SIG-M5 treated with dmso at 0.1 percent for 504 hours (cell line): ENCODE results near the gene CNOT1.
"Not testable (repeated sequence)": the region's sequence is repeated elsewhere in the genome, so short reads cannot be mapped to it uniquely, and the experiment has no call there.

Source experiments
- DNase-seq: peaks from one replicate; lab custom pipeline; 2025; ENCODE audit not compliant: unreplicated experiment; lab: John Stamatoyannopoulos, UW

CNOT1 gene

DNA sequence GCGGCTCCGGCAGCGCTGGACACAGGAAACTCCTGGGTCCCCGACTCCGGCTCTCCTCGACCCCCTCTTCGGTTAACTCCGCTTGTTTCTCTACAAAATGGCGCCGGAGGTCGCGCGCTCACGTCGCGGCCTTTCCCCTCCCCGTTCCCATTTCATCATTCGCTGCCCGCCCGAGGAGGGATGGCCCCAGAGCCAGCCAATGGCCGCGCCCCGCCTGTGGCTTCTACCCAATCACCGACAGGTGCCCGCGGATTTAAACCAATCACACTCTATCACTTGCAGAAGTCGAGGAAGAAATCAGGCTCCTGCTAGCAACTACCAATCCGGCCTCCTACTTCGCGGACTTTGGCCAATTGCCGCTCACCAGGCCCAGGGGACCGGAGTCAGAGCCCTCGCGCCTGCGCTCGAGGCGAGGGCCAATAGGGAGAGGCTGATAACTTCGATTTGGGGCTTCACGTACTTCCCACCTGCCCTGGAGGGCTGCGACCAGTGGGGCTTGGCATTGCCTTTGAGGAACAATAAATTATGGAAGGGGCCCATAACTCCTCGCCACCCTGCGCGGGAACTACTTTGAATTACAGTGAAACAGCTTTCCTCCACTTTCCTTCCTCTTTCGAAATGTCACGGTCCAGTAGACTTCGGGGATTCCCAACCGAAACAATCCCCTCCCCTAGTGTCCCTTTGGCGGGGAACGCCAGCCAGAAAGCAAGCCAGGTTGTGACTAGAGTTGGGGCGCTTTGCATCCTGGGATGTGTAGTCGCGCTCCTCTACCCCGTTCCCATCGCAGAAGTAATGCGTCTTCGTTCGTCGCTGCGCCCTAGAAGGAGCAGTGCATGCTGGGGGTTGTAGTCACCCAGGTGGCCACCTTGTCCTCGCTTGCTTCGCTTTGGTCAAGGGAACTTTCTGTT is at the start of gene CNOT1:
Gene CNOT1, minus strand, starts transcription at position 94 of the 908 bp plus-strand sequence. CDS start 30,489 bp downstream, outside the sequence.
- peak; percentile 99 for DNase-seq

GRCh38 chr16:58678716-58679115 is 49.1 kb upstream of the CNOT1 start:
- peak; percentile 19 for DNase-seq

GRCh38 chr16:58678269-58678668 is 48.6 kb upstream of the CNOT1 start:
- DNase-seq = no peak

GRCh38 chr16:58670946-58671583 is 41.4 kb upstream of the CNOT1 start:
- no peak for DNase-seq

GRCh38 chr16:58670177-58670576 is 40.6 kb upstream of the CNOT1 start:
- DNase-seq = no peak

- no peak for DNase-seq
Measured at GRCh38 chr16:58665200-58665599, 35.6 kb upstream of the CNOT1 start.

GRCh38 chr16:58661199-58661830 is 31.7 kb upstream of the CNOT1 start:
- DNase-seq = peak; percentile 72

DNA sequence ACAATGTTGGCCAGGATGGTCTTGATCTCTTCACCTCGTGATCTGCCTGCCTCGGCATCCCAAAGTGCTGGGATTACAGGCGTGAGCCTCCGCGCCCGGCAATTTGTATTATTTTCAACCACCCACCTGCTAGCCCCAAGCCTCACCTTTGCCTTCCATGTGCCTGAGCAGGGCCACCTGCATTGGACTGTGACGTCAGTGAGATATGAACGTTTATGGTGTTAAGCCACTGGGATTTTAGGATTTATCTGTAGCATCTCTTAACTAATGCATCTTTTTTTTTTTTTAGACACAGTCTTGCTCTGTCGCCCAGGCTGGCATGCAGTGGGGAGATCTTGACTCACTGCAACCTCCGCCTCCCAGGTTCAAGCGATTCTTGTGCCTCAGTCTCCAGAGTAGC is 30.3 kb upstream of the CNOT1 start:
- DNase-seq = not testable (repeated sequence)

DNA sequence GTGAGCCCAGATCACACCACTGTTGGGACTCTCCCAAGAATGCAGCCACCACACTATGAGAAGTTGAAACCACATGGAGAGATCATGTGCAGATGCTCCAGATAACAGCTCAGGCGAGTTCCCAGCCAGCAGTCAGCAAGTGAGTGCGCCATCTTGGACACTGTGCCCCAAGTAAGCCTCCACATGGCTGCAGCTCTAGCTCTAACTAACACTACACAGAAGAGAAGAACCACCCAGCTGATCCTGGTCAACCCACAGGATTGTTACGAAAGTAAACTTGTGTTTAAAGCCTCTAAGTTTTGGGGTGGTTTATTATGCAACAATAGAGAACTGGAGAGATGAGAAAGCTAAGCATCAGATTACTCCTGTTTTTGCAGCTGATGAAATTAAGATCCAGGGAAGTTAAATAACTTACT is 29.2 kb upstream of the CNOT1 start:
- peak; percentile 77 for DNase-seq

DNA sequence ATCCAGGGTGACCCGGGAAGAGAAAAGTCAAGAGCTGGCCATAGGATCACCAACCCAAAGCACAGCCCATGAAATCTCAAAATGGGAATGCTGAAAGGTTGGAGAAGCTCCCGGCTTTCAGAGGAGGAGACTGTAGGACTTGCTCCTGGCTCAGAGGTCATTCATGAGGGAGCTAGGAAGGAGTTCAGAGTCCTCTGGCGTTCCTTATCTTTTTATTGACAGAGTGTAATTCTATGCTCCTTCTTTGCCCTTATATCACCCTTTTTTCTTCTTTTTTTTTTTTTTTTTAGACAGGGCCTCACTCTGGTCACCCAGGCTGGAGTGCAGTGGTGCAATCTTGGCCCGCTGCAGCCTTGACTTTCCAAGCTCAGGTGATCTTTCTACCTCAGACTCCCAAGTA is 27.3 kb upstream of the CNOT1 start:
- no peak for DNase-seq

- no peak for DNase-seq
Measured at GRCh38 chr16:58655215-58655596, 25.6 kb upstream of the CNOT1 start.

GRCh38 chr16:58654560-58655214 is 25.1 kb upstream of the CNOT1 start:
- DNase-seq = no peak

- no peak for DNase-seq
Measured at GRCh38 chr16:58652741-58653140, 23.1 kb upstream of the CNOT1 start.

DNA sequence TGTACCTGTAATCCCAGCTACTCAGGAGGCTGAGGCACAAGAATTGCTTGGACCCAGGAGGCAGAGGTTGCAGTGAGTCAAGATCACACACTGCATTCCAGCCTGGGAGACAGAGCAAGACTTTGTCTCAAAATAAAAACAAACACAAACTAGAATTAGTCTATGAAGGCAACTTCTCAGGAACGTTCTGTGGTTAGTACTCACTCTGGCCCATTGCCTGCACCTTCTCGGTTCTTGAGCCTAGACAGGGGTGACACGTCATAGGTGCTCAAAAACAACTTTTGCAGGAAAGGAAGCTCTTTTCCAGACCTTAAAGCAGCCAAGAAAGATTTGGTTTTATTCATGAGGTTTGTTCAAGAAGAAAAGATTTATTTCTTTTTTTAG is 22.3 kb upstream of the CNOT1 start:
- no peak for DNase-seq

DNA sequence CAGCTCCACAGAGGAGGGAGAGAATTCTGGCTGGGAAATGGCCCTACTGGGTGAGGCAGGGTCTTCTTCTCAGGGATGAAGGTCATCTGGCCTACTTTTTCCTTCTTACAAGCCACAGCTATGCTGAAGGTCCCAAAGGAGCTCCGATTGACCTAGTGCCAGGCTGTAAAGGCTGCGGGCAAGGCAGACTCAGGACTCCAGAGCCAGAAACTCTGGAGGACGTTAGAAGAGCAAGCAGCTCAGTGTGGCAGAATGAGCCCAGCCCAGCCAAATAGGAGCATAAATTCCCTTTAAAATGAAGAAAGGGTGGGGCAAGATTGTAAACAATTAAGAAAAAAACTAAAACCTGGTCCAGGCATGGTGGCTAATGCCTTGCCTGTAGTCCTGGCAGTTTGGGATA is 20.1 kb upstream of the CNOT1 start:
- DNase-seq = no peak

GRCh38 chr16:58647107-58647506 is 17.5 kb upstream of the CNOT1 start:
- DNase-seq = no peak

DNA sequence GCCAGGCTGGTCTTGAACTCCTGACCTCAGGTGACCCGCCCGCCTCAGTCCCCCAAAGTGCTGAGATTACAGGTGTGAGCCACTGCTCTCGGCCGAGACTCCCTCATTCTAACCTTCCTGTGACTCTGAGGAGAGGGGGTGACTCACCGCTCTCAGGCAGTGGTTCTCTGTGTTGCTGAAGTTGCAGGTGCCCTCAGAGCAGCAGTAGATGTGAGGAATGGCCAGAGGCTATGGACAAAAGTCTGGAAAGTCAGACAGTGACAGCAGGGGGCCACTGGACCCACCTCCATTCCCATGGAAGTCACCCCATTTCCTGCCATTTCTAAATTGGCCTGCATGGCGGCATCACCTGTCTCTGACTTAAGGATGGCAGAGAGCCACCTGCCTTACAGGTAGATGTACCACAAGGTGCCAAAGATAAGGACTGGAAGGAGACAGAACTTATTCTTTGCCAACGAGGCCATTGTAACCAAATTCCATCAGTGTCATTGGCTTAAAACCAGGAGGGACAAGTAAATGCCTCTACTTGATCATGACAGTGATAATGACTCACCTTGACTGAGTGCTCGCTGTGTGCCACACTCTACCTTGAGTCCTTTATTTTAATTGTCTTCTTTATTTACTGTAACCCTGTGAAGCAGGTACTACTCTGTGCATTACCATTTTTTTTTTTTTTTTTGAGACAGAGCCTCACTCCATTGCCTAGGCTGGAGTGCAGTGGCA is 15.3 kb upstream of the CNOT1 start:
- DNase-seq = no peak

- no peak for DNase-seq
Measured at GRCh38 chr16:58644108-58644507, 14.5 kb upstream of the CNOT1 start.

GRCh38 chr16:58640949-58641348 is 11.3 kb upstream of the CNOT1 start:
- no peak for DNase-seq

DNA sequence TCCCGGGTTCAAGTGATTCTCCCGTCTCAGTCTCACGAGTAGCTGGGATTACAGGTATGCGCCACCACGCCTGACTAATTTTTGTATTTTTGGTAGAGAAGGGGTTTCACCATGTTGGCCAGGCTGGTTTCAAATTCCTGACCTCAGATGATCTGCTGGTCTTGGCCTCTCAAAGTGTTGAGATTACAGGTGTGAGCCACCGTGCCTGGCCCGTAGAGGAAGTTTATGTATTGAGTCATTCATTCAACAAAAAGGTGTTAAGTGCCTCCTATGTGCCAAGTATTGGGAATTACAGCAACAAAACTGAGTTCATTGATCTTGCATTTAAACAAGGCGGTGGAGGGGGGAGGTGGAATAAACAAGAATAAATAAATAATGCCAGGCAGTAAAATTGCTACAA is 10.2 kb upstream of the CNOT1 start:
- DNase-seq = no peak

- DNase-seq = no peak
Measured at GRCh38 chr16:58639230-58639629, 9.6 kb upstream of the CNOT1 start.
